KG1 (cell line): Measurements from ENCODE around the gene LKAAEAR1.

Experiments
- DNase-seq: peaks from one replicate; lab custom pipeline; 2025; lab: John Stamatoyannopoulos, UW

The LKAAEAR1 gene

DNA sequence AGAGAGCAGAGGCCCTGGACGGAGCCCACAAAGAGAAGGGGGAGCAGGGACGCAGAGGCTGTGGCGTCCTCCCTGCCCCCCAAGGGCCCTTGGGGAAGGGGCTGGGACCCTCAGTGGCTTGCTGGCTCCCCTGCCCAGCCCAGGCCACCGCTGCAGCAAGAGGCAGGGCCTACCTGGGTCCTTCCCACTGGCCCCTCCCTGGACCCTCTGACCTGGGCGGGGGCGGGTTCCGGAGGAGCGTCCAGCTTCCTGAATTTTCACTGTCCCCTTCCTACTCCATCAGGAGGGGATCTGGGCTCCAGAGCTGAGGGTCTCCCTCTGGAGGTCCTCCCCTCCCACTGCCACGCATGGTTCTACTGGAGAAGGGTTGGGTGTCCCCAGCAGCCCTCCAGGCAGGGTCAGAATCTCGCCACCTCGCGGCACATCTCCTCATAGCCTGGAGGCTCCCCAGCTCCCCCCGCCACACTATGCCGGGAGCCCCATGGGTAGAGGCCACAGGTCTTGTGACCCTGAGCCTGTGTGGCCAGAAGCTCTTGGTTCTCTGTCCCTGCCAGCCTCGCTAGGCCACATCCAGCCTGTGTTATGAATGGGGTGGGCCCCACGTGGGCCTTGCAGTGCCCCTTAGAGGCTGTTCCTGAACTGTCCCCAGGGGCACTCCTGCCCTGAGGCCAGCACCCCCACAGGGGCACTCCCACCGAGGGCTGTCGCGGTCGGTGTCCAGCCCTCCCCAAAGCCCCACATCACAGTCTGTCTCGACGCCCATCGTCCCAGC is 33.8 kb downstream of the LKAAEAR1 start:
- DNase-seq, result no peak

DNA sequence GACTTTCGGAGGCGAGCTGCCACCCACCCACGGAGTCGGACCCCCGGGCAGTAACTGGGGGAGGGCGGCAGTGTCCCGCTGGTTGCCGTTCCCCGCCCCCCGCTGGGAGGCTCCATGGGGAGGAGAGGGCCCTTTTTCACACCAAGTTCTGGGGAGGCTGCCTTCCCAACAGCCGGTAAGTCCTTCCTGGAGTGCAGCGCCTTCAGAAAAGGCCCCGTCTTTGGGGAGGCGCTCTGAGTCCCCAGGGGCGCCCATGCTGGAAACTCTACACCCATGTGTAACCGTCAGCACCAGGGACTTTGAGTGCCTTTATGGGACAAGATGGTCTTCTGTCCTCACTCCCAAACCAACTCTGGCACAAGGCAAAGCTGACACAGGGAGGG is 34.3 kb downstream of the LKAAEAR1 start:
- no peak for DNase-seq

DNA sequence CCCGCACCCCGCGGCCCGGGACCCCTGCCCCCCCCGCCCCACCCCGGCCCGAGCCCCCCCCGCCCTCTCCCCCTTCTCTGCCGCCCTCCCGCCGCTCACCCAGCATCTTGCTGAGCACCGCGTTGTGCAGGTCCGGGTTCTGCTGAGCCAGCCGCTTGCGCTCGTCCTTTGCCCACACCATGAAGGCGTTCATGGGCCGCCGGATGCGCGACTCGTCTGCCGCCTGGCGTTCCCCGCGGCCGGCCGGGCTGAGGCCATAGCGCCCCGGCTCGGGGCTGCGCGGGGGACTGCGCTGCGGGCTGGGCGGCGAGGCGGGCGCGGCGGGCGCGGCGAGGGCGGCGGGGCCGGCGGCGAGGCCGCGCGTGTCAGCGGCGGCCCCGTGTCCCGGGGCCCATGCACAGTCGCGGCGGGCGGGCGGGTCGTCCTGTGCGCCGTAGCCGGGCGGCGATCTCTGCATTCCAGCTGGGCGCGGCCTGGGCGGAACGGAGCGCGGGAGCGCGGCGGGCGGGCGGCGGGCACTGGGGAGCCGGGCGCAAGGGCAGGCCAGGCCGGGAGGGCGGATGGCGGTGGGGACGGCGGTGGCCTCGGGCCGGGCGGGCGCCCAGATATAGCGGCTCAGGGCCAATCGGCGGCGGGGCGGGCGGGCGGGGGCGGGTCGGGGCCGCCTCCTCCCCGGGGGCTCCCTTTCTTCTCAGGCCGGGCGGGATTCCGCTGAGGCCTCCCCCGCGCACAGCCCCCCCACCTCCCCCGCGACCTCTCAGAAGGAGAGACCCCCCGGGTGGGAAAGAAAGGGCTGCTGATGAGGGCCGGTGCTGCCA is 34.9 kb downstream of the LKAAEAR1 start, which contains the start of gene SOX18:
Gene SOX18, minus strand, starts transcription at position 580 of the 818 bp plus-strand sequence. Its CDS starts 123 bp downstream, at position 457.
- DNase-seq, result no peak

DNA sequence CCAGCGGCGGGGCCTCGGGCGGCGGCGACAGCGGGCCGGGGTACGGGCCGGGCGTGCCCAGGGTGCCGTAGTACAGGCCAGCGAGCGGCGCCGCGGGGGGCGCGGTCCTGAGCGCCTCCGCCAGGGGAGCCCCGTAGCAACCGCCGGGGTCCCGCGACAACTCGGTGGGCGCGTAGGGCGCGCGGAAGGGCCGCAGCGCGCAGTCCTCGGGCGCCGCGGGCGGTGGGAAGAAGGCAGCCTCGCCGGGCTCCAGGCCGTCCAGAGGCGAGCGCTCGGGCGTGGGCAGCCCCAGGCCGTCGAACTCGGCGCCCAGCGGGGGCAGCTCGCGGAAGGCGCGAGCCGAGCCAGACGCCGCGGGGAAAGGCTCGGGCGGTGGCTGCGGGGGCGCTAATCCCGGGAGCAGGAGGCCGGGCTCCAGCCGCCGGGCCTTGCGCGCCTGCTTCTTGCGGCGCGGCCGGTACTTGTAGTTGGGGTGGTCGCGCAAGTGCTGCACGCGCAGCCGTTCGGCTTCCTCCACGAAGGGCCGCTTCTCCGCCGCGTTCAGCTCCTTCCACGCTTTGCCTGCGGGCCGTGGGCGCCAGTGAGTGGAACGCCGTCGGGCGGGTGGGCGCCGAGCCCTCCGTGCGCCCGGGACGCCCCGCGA is 35.7 kb downstream of the LKAAEAR1 start:
- no peak for DNase-seq

DNA sequence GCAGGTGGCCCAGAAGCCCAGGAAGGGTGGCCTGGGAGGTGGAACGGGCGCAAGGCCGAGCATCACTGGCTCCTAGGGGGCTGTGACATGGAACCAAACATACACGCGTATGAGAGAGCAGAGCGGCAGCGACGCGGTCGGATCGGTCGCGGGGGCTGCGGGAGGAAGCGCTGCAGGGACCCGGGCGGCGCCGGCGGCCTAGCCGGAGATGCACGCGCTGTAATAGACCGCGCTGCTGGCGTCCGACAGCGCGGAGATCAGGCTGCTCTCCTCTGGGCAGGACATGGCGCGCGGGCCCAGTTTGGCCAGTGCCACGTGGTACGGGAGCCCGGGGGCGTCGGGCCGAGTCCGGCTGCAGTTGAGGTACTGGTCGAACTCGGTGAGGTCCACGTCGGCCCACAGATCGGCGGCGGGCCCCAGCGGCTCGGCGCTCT is 36.2 kb downstream of the LKAAEAR1 start:
- no peak for DNase-seq

DNA sequence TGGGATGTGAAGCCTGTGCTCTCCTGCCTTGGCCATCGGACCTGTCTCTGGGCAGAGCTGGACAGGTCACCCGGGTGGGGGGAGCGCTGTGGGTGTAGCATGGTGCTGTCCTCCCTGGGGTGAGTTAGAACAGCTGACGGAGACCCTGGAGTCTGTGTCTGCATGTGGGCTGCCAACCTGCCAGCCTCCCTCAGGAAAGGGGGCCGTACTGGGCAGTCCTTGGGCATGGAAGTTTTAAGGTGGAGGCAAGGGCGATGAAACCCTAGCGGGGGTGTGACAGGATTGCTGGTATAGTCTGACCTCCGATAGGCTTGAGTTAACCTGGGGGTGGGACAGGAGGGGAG is 37.2 kb downstream of the LKAAEAR1 start:
- DNase-seq, result no peak

DNA sequence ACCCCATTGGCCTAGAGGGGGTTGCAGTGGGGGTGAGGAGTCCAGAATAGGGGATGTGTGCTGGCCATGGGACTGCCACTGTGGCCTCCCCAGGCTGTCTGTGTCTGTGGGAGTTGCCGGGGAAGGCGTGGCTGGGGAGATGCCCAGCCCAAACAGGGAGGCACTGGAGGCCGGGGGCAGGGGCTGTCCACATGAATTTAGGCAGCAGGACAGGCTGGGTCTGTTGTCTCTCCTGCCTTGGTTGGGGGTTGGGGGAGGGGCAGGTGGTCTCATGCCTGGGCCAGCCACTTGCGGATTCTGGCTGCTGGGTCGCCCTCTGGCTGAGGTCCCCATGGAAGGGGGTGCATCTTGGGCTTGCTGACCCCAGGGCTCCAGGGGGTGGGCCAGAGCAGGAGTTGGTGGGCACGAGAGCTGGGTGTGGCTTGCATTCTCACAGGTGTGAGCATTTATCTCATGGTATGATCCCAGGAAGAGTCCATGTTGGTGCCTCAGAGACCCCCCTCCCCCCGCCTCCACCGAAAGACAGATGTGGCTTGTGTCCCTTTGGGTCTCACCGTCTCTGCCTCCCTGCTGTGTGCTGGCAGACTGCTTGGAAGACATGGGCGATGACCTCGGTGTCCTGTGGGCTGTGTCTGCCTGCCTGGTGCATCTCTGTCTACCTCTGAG is 38.7 kb downstream of the LKAAEAR1 start:
- no peak for DNase-seq

DNA sequence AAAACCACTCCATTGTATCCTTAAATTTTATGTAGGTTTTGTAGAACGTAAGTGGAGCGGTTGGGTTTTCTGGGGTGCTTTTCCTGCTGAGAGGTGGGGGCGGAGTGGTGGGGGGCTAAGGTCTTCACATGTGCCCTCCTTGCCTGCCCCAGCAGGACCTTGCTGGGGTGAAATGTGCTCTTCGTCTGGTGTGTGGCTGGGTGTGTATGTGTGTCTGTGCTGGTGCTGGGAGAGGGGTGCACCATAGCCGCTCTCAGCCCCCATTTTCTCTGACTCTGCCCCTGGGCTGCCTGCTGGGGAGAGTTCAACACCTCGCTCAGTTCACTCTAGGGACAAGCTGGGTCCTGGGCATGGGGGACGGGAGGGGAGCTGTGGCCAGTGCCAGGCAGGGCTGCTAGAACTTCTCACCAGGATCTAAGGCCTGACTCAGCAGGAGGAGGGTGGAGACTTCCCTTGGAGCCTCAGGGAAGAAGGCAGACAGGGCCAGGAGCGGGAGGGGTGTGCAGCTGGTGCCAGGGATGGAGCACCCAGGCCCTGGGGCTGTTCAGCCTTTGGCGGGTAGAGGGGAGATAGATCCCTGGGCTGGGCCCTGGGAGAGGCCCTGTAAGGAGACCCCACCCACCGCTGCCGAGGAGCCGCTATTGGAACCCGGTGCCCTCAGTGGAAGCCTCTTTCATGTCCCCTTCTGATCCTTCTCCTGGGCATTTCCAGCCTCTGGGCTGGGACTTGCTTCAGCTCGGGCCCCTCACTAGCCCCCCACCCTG is 39.5 kb downstream of the LKAAEAR1 start:
- no peak for DNase-seq

DNA sequence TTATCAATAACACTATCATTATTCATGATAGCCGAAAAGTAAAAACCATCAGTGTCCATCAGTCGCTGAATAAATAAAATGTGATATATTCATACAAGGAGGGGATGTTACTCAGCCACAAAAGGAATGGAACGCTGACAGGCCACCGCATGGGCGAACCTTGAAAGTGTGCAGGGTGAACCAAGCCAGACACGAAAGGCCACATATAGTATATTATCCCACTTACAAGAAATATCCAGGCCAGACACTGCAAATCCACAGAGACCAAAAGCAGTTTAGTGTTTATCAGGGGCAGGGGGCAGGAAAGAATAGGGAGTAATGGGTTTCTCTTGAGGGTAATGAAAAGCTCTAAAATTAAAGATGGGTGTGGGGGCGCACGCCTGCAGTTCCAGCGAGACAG is 40.4 kb downstream of the LKAAEAR1 start:
- no peak for DNase-seq

DNA sequence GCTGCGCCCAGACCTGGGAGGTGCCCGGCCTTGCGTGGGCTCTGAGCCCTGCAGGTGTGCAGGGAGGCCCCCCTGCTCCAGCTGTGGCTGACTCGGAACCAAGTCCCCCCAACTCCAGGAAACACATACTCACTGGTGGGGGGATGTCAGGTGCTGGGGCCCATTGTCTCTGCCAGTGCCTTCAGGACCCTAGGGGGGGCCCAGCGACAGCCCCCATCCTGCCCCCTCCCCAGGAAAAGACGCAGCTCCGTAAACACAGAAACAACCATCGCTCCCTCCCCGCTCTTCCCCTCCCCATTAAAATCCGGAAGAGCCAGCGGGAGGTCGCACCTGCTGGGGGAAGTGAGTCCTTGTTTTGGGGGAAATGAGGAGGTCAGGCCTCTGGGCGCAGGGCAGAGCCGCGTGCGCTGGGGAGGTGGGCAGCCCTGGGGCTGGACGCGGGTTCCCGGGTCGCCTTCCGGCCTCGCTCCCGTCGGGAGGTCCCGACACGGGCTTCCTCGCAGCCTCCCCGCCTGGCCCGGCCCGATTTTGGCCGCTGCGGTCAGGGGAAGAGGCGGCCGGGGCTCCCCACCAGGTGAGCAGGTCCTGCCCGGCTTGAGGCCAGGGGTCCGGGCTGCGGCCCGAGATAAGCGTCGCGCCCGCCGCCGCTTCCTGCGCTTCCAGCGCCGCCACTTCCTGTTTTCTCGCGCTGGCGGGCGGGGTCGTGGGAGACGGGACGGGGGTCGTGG is 42.0 kb downstream of the LKAAEAR1 start:
- DNase-seq, result no peak

DNA sequence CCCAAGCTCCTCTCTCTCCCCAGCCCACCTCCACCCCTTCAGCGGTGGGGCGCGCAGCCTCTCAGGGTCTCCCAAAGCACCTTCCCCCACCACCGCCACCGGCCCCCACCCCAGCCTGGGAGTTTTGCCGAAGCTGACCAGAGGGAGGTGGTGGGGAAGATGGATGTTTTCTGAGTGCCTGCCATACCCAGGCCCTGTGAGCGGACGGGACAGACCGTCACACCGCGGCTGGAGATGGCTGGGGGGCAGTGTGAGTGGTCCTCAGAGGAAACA is 42.5 kb downstream of the LKAAEAR1 start:
- DNase-seq, result no peak

DNA sequence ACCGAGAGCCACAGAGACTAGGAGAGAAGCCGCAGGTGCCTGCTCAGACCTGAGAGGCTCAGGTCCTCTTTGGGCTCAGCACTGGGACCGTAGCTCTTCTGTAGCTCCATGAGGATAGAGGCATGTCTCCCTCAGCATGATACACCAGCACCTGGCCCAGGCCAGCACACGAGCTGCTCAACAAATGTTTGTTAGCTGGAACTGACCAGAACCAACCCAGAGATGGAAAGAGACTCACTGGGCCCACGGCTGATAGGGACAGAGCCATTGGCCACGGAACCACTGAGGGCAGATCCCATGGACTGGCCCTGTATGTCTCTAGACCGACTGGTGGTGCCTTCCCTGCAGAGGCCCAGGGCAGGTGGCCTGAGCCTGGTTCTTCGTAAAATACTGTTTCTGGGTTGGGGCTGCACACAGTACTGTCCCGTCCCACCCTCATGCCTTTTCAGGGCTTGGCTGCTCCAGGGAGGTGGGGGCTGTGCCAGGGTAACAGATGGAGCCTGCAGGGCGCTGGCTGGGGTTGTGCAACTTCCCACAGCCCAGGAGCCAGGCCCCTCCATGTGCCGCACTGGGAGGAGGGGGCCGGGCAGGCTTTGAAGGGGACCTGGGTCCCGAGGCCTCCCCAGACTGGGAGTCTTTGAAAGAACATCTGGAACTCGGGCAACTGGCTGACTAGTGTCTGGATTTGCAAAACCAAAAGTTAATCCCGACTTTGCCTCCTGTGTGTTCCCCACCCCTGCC is 43.0 kb downstream of the LKAAEAR1 start:
- no peak for DNase-seq

DNA sequence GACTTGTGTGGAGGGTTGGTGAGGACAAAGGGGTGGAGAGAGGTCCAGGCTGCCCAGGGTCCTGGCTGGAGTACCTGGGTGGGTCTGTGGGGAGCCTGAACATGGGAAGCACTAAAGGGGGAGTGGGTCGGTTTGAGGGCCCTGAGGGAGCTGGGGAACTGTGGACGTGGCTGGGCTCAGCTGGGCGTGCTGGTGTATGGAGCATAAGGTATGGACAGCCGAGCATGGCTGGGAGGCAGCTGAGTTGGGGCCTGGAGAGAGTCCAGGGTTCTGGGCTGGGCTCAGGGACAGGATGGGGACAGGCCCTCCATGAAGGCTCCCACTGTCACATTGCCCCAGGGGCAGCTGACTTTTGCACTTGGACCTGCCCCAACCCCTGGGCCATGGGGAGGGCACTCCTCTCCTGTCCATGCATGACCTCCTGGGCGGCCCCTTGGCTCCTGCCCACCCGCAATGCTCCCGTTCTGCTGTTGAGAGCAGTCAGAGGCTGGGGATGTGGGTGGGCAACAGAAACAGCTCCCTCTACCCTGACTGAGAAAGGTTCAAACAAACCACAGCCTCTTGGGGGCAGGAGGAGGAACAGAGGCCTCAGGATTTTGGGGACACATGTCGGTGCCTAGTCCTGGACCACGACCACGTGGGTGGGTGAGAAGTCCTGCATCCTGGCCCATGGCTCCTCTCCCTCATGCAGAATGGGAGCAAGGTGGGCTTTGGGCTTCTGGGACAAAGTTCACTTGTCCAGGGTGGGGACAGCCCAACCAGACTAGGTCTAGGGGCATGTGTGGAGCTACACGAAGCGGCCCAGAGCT is 43.8 kb downstream of the LKAAEAR1 start:
- DNase-seq, result no peak

DNA sequence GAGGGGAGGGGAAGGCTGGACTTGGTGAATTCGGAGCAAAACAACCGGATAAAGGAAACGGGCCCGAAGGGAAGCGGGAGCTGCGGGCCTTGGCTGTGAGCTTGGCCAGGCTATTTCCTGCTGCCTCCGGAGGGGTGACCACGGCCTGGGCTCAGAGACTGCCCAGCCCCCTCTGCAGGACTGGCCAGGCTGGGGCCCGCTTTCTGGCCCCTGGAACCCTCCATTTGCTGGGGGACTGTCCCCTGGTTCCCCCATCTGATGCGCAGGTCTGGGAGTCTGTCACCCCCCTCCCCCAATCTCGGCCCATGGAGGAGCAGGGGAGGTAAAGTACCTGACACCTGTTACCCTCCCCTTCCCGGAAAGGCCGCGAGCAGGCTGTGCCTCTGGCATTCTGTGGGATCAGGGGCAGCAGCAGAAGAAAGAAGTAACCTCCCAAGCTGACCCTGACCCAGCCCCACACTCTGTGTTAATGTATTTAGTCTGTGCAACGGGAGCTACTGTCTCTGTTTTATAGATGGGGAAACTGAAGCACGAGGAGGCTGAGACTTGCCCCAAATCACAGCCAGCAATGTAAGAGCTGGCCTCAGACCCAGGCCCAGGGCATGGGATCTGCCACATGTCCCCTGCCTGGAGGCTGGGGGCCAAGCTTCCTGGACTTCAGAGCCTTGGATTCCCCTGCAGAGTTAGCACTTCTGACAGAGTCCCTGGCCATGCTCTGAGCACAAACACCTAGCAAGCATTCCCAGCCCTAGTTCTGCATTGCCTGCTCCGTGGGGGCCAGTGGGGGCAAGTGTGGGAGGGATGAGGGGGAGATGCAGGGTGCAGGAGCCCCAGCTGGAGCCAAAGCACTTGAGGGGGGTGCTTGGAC is 44.7 kb downstream of the LKAAEAR1 start:
- DNase-seq, result no peak

DNA sequence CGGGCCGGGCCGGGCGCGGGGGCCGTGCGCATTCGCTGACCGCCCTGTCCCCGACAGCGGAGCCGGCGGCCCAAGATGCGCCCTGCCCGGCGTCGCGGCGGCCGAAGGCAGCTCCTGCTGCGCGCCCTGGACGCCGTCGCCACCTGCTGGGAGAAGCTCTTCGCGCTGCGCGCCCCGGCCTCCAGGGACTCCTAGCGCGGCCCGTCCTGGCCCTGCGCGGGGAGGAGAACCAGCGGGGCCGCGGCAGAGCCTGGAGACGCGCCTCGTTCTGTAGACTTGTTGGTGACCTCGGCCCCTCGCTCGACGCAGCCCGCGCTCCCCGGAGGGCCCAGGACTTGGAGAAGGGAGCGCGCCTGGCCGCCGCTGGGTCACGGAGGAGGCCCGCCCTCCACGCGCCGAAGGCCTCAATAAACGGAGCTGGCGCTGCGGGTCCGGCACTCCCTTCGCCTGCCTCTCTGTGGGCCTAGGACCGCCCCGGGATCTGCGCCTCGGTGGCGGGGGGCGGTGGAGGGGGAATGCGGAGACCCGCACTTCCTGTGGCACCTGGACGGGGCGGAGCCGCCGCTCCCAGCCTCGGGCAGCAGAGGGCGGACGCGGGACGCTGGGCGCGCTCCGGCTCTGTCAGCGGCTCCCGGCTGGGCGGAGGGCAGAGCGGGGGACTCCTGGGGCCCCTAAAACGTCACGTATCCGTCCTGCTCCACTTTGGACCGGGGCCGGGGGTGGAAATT is 45.5 kb downstream of the LKAAEAR1 start:
- peak; percentile 46 for DNase-seq

DNA sequence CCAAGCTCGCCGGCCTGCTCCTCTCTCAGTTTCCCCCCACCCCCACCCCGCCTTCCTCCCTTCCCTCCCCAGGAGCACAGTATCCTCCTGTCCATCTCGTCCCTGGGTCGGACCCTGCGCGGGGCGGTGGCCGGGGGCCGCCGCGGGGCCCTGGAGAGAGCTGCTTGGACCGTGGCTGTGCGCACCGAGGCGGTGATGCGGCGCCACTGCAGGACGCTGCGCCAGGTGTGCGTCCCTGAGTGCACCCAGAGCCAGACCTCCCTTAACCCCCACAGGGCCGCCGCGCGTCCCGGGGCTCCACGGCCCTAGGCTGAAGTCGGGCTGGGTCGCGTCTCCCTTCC is 46.0 kb downstream of the LKAAEAR1 start:
- DNase-seq, result no peak

DNA sequence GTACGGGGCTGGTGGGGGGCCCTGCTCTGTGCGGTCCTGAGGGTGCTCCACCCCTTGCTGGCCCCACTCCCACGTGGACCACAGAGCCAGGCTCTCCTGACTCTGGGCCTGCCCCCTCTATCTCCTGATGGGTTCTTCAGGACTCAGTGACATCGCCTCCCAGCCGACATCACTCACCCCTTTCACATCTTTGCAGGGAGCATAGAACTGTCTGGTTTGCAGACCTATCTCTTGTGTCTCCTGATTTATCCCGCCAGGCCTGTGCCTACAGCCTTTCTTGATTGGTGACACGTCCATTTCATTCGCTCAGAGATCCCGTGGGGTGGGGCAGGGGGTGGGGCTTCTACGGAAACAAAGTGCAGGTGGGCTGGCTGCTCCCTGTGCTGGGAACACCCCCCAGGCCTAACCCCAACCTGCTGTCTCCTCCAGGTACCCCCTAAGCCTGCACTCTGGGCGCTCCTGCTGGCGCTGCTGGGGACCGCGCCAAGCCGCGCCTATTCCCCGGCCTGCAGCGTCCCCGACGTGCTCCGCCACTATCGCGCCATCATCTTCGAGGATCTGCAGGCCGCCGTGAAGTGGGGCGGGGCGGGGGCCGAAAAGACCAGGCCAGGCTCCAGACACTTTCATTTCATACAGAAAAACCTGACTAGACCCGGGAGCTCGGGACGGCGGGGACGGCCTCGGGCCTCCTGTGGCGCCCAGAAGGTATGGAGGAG is 46.5 kb downstream of the LKAAEAR1 start:
- no peak for DNase-seq

DNA sequence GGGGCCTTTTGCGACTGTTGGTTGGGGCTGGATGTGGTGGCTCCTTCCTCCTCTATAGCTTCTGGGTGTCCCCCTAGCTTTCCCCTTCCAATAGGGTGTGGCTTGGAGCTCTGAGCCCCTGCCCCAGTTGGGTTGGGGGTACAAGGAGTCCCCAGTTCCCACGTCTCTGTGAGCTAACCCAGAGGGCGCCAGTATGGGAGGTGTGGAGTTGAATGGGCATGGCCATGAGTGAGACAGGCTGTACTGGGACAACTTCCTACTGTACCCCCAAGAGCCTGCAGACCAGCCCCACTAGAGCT is 47.0 kb downstream of the LKAAEAR1 start:
- no peak for DNase-seq
